WI38 (cell line): ENCODE data around the gene PEPD.
"Not testable (repeated sequence)": the region's sequence is repeated elsewhere in the genome, so short reads cannot be mapped to it uniquely, and the experiment has no call there.

ENCODE experiments used
- H3K4me3 ChIP-seq: 2 replicates; pipeline ENCODE4 v1.5.1; 2011; ENCODE audit warnings: low read depth, mild to moderate bottlenecking, control low read depth, low read length
- TF ChIP-seq, protein P1 (sequence below): IDR thresholded peaks from 2 replicates; pipeline ENCODE4 v1.5.1; 2012; ENCODE audit warnings: low read depth, mild to moderate bottlenecking, control low read depth, low read length

PEPD gene

GRCh38 chr19:33559996-33560395, 38.4 kb upstream of the PEPD start:
- TF ChIP-seq, protein P1, sequence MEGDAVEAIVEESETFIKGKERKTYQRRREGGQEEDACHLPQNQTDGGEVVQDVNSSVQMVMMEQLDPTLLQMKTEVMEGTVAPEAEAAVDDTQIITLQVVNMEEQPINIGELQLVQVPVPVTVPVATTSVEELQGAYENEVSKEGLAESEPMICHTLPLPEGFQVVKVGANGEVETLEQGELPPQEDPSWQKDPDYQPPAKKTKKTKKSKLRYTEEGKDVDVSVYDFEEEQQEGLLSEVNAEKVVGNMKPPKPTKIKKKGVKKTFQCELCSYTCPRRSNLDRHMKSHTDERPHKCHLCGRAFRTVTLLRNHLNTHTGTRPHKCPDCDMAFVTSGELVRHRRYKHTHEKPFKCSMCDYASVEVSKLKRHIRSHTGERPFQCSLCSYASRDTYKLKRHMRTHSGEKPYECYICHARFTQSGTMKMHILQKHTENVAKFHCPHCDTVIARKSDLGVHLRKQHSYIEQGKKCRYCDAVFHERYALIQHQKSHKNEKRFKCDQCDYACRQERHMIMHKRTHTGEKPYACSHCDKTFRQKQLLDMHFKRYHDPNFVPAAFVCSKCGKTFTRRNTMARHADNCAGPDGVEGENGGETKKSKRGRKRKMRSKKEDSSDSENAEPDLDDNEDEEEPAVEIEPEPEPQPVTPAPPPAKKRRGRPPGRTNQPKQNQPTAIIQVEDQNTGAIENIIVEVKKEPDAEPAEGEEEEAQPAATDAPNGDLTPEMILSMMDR: no peak

DNA sequence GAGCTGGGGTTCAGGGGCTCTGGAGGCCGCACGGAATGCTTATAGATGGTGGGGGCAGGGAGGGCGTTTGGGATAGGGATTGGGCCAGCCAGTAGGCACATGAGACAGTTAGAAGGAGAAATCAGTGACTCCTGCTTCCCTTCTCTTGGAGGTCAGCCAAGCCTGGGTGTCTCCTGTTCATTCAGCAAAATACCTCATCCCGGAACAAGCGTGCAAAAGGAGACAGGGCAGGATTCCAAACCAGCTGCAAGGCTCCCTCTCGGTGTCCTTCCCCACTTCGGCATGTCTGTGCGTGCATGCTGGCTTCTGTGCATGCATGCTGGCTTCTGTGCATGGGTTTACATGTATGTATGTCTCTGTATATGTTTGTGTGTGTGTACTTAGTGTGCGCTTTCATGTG, 37.3 kb upstream of the PEPD start:
- TF ChIP-seq, protein P1: no peak
- H3K4me3 ChIP-seq: no peak overlapping the region

More at GRCh38 chr19:33559996-33560395, 38.4 kb upstream of the PEPD start:
- H3K4me3 ChIP-seq: no peak overlapping the region

DNA sequence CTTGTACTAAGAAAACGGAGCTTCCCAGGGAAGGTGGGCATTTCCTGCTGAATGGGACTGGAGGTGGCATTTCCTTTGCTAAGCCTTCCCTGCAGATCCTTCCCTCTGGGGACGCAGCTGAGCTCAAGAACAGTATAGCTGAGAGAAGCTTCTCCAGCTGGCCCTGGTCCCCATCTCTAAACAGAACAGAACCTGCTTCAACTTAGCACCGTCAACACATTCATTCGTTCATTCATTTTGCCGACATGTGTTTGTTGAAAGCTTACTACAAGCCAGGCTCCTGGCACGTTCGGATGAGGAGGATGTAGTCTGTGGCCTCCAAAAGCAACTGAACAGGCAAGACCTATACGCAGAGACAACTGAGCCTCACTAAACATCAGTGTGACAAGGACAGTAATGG, 36.6 kb upstream of the PEPD start:
- no peak overlapping the region for H3K4me3 ChIP-seq

GRCh38 chr19:33557720-33558119, 36.1 kb upstream of the PEPD start:
- TF ChIP-seq, protein P1: no peak

More for the DNA sequence above, 36.6 kb upstream of the PEPD start:
- TF ChIP-seq, protein P1: no peak

GRCh38 chr19:33557196-33557595, 35.6 kb upstream of the PEPD start:
- H3K4me3 ChIP-seq: no peak overlapping the region
- TF ChIP-seq, protein P1: no peak

More at GRCh38 chr19:33557720-33558119, 36.1 kb upstream of the PEPD start:
- H3K4me3 ChIP-seq: no peak overlapping the region

DNA sequence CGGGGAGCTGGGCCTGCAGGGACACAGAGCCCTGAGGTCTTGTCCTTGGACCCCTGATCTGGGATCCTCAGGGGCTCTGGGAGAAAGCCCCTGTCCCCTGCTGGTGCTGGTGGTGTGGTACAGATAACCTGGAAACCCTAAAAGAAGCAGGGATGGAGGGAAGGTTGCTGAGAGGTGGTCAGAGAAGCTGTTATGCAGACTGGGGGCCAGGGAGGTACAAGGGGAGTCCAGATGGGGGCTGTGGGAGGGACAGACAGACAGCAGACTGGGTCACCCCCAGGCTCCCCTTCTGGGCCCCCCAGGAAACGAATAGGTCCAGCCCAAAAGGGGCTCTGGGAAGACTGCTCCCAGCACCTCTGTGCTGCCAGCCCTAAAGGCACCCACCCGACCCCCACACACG, 34.7 kb upstream of the PEPD start:
- H3K4me3 ChIP-seq: no peak overlapping the region
- TF ChIP-seq, protein P1: no peak

- H3K4me3 ChIP-seq: not testable (repeated sequence)
Observed at GRCh38 chr19:33555726-33556125, 34.1 kb upstream of the PEPD start.

DNA sequence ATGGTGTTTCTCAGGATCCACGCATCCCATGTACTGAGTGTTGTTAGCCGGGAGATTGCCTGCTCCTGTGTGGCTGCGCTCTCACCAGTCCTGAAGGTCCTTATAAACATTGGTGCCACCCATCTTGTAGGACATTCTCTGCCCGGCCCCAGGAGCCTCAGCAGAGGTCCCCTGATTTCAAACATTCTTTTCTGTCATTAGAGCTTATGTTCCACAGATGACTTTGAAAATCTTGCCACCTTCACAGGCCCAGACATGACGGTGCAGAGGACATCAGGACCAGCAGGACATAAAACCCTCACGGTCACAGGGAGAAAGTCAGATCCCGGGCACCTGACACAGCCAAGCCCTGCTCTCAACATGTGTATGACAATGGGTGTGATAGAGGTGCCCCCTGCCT, 33.2 kb upstream of the PEPD start:
- TF ChIP-seq, protein P1: no peak
- no peak overlapping the region for H3K4me3 ChIP-seq
